G401 (cell line): ENCODE measurements around the gene IQCN. TPM values are rescaled to one million over a fixed set of nuclear protein-coding genes. Genes with fewer than 3 reads are reported as not detected.

Experiments
- DNase-seq: peaks from one replicate; pipeline ENCODE4 v3.0.0-alpha.2; 2015; ENCODE audit warnings: low spot score
- in situ Hi-C: cut with HindIII; loops from 2 replicates; pipeline ENCODE4 v1.10.0; 2016; ENCODE audit warnings: low sequenced_read_pairs, mixed read lengths
- total RNA-seq: library from RNA; depleted of rRNA; stranded (reverse); fragments of >200 nt; shearing (Covaris generic); gene quantifications from 2 replicates; pipeline ENCODE4 v1.2.3, GENCODE V29; 2014

Gene IQCN
- total RNA-seq, 1 experiment from 2014 or later, result 0.47 TPM

- in situ Hi-C loops, result no loop called here
- DNase-seq, result no peak
Measured at GRCh38 chr19:18289471-18290301, 15.4 kb upstream of the IQCN start.

GRCh38 chr19:18287836-18288772, 13.9 kb upstream of the IQCN start:
- in situ Hi-C loops, result no loop called here
- DNase-seq, result no peak

GRCh38 chr19:18286973-18287635, 12.9 kb upstream of the IQCN start:
- no peak for DNase-seq
- in situ Hi-C loops, result no loop called here

GRCh38 chr19:18284712-18285360, 10.6 kb upstream of the IQCN start:
- DNase-seq, result no peak
- in situ Hi-C loops, result no loop called here

- in situ Hi-C loops, result no loop called here
- DNase-seq, result no peak
Measured at GRCh38 chr19:18283338-18283737, 9.1 kb upstream of the IQCN start.

- in situ Hi-C loops, result no loop called here
- DNase-seq, result no peak
Measured at GRCh38 chr19:18282788-18283141, 8.5 kb upstream of the IQCN start.

- in situ Hi-C loops, result no loop called here
- no peak for DNase-seq
Measured at GRCh38 chr19:18282021-18282787, 8.0 kb upstream of the IQCN start.

GRCh38 chr19:18281082-18282020, 7.1 kb upstream of the IQCN start, which contains the start of gene JUND:
Gene JUND (minus strand): TSS chr19:18281622. CDS start chr19:18281484, 138 bp downstream.
- DNase-seq, result peak; percentile 97
- in situ Hi-C loops, result no loop called here

- DNase-seq, result peak; percentile 68
- in situ Hi-C loops, result no loop called here
Measured at GRCh38 chr19:18280247-18281081, 6.2 kb upstream of the IQCN start.

GRCh38 chr19:18279516-18280246, 5.4 kb upstream of the IQCN start:
- peak; percentile 90 for DNase-seq
- in situ Hi-C loops, result no loop called here

- DNase-seq, result no peak
- in situ Hi-C loops, result no loop called here
Measured at GRCh38 chr19:18279266-18279515, 4.9 kb upstream of the IQCN start.

- in situ Hi-C loops, result no loop called here
- DNase-seq, result no peak
Measured at GRCh38 chr19:18278521-18279265, 4.4 kb upstream of the IQCN start.

- DNase-seq, result peak; percentile 73
- in situ Hi-C loops, result no loop called here
Measured at GRCh38 chr19:18274781-18275356, 617 bp upstream of the IQCN start.

- in situ Hi-C loops, result no loop called here
- no peak for DNase-seq
Measured at GRCh38 chr19:18273561-18274218, 562 bp downstream of the IQCN start.

GRCh38 chr19:18271433-18271841, 2.8 kb downstream of the IQCN start:
- in situ Hi-C loops, result no loop called here
- no peak for DNase-seq
